Liver (tissue), 9 donors: ENCODE measurements around the gene SLIT3. TPM values are rescaled to one million over a fixed set of nuclear protein-coding genes. Genes with fewer than 3 reads are reported as not detected.

Source experiments
- DNase-seq: peaks from one replicate; pipeline ENCODE4 v3.0.0-alpha.2; 2017; ENCODE audit warnings: low spot score
- H3K27ac ChIP-seq, 2 donors: one replicate each; pipeline ENCODE4 v1.7.0; 2013; ENCODE audit warnings: inconsistent platforms in 2 of 2, low read length in 2 of 2, control low read depth in 1 of 2, low read depth in 1 of 2, mild to moderate bottlenecking in 1 of 2
- H3K27me3 ChIP-seq, 4 donors: one replicate each; pipeline versions ENCODE4 v1.6.1 to v1.7.0; 2013; ENCODE audit warnings: low read length in 3 of 4, inconsistent platforms in 1 of 4, mild to moderate bottlenecking in 1 of 4, moderate library complexity in 1 of 4; ENCODE audit not compliant: control insufficient read depth in 4 of 4, insufficient read depth in 4 of 4
- H3K36me3 ChIP-seq, 4 donors: one replicate each; pipeline versions ENCODE4 v1.6.1 to v1.7.0; 2013; ENCODE audit warnings: low read length in 3 of 4, mild to moderate bottlenecking in 3 of 4, low read depth in 1 of 4, moderate library complexity in 1 of 4; ENCODE audit not compliant: control insufficient read depth in 4 of 4, insufficient read depth in 3 of 4
- H3K4me1 ChIP-seq, 4 donors: one replicate each; pipeline versions ENCODE4 v1.6.1 to v1.7.0; 2013; ENCODE audit warnings: low read length in 3 of 4, mild to moderate bottlenecking in 3 of 4, moderate library complexity in 1 of 4; ENCODE audit not compliant: control insufficient read depth in 4 of 4, insufficient read depth in 4 of 4
- H3K4me3 ChIP-seq, 3 donors: one replicate each; pipeline versions ENCODE4 v1.6.1 to v1.7.0; 2013; ENCODE audit warnings: low read length in 3 of 3, control low read depth in 1 of 3, low read depth in 1 of 3, mild to moderate bottlenecking in 1 of 3
- H3K9ac ChIP-seq, 2 donors: one replicate each; pipeline ENCODE4 v1.7.0; 2013; ENCODE audit warnings: low read length in 2 of 2, mild to moderate bottlenecking in 2 of 2, moderate library complexity in 2 of 2, control low read depth in 1 of 2, low read depth in 1 of 2
- H3K9me3 ChIP-seq, 4 donors: one replicate each; pipeline versions ENCODE4 v1.6.1 to v1.7.0; 2013; ENCODE audit warnings: low read length in 3 of 4; ENCODE audit not compliant: control insufficient read depth in 4 of 4
- CTCF ChIP-seq: fragments of 150-350 bp; IDR thresholded peaks from 2 replicates; pipeline ENCODE4 v1.5.1; 2017; ENCODE audit warnings: improper control_type of control experiment, low read depth, low read length; ENCODE audit not compliant: missing input control
- FOXA1 ChIP-seq: IDR thresholded peaks from 2 replicates; pipeline ENCODE4 v1.6.1; 2016; ENCODE audit warnings: antibody characterized with exemption
- FOXA2 ChIP-seq: IDR thresholded peaks from 2 replicates; pipeline ENCODE4 v1.6.1; 2016; ENCODE audit warnings: antibody characterized with exemption
- GABPA ChIP-seq, 2 donors: IDR thresholded peaks in 1 of 2; conservative IDR thresholded peaks in 1 of 2; 2 replicates each; pipeline ENCODE4 v1.6.1; 2016; ENCODE audit warnings: antibody characterized with exemption in 2 of 2, mild to moderate bottlenecking in 1 of 2, moderate library complexity in 1 of 2
- HNF4G ChIP-seq: IDR thresholded peaks from 2 replicates; pipeline ENCODE4 v1.6.1; 2016; ENCODE audit warnings: antibody characterized with exemption
- JUND ChIP-seq, 2 donors: IDR thresholded peaks; 2 replicates each; pipeline ENCODE4 v1.6.1; 2016; ENCODE audit warnings: antibody characterized with exemption in 2 of 2
- MAX ChIP-seq: IDR thresholded peaks from 2 replicates; pipeline ENCODE4 v1.6.1; 2016; ENCODE audit warnings: antibody characterized with exemption
- NR2F2 ChIP-seq: IDR thresholded peaks from 2 replicates; pipeline ENCODE4 v1.6.1; 2016; ENCODE audit warnings: antibody characterized with exemption
- RAD21 ChIP-seq, 2 donors: IDR thresholded peaks; 2 replicates each; pipeline ENCODE4 v1.6.1; 2016; ENCODE audit warnings: antibody characterized with exemption in 2 of 2, mild to moderate bottlenecking in 2 of 2
- REST ChIP-seq: IDR thresholded peaks from 2 replicates; pipeline ENCODE4 v1.6.1; 2016; ENCODE audit warnings: antibody characterized with exemption, mild to moderate bottlenecking
- YY1 ChIP-seq: IDR thresholded peaks from 2 replicates; pipeline ENCODE4 v1.6.1; 2016; ENCODE audit warnings: antibody characterized with exemption, mild to moderate bottlenecking
- ZBTB33 ChIP-seq: IDR thresholded peaks from 2 replicates; pipeline ENCODE4 v1.6.1; 2016; ENCODE audit warnings: antibody characterized with exemption
- WGBS: extraction: QIAGEN DNeasy Blood & Tissue Kit; methylation state at CpG from one replicate; pipeline ENCODE4 v1.1.7; 2013; 5-methylcytosine and 5-hydroxymethylcytosine counted together
- polyA plus RNA-seq, 2 donors: library from polyadenylated mRNA; stranded (reverse) in 1 of 2; unstranded in 1 of 2; fragments of 200-250 nt in 1 of 2; fragments of >200 nt in 1 of 2; fragmentation: Nextera tagmentation in 1 of 2; extraction: Ambion mirVana in 1 of 2; gene quantifications; one replicate each; pipeline versions ENCODE4 v1.2.1 to v1.2.3, GENCODE V29; 2013 to 2015
- total RNA-seq, 2 donors: library from RNA; depleted of rRNA; stranded (reverse); fragments of >200 nt; gene quantifications; one replicate each; pipeline ENCODE4 v1.2.3, GENCODE V29; 2014
- donor health status: healthy.
- donor health status: healthy.
- donor health status: healthy.
- donor health status: healthy.
- donor health status: healthy.

SLIT3 gene
- total and polyA plus RNA-seq, 4 donors: 0.61 to 1.3 (median 0.91) TPM

GRCh38 chr5:169303119-169303515 is 2.2 kb upstream of the SLIT3 start (continued):
- TF ChIP-seq REST (no peak), JUND (IDR thresholded peaks at IDR 0.05) (no peak)

- Histone ChIP-seq H3K9ac (no peak overlapping the region), H3K27ac (no peak overlapping the region), H3K27me3 (peaks cover 3 to 19% (median 9%) of the 10 kb centered on the region in 4 donors), H3K4me3 (no peak overlapping the region), H3K36me3 (no peaks in the 10 kb centered on the region), H3K9me3 (no peaks in the 10 kb centered on the region), H3K4me1 (peaks cover 0 to 12% (median 5%) of the 10 kb centered on the region in 4 donors)
- peak; percentile 81 for DNase-seq
- 12% methylated on average over 17 of the region's 17 CpGs for WGBS
- peak; percentile 89 for TF ChIP-seq CTCF
- TF ChIP-seq JUND (IDR thresholded peaks at IDR 0.05): no peak
- no peak for TF ChIP-seq FOXA1
- peak; percentile 80 to 85 for TF ChIP-seq RAD21 (IDR thresholded peaks at IDR 0.05)
These were observed 1.7 kb upstream of the SLIT3 start for GRCh38 chr5:169302491-169303118.

- WGBS: 39% methylated on average over 12 of the region's 12 CpGs
- Histone ChIP-seq H3K27ac (no peak overlapping the region), H3K36me3 (no peaks in the 10 kb centered on the region), H3K27me3 (peaks cover 3 to 19% (median 9%) of the 10 kb centered on the region in 4 donors), H3K4me3 (no peak overlapping the region), H3K9me3 (no peaks in the 10 kb centered on the region), H3K9ac (no peak overlapping the region), H3K4me1 (peaks cover 0 to 12% (median 5%) of the 10 kb centered on the region in 4 donors)
- DNase-seq: no peak
- TF ChIP-seq ZBTB33: no peak
- no peak for TF ChIP-seq JUND (IDR thresholded peaks at IDR 0.05)
- no peak for TF ChIP-seq HNF4G
- TF ChIP-seq NR2F2: no peak
- no peak for TF ChIP-seq FOXA2
- no peak for TF ChIP-seq GABPA (IDR thresholded peaks at IDR 0.05 in 1 of 2, conservative IDR thresholded peaks at IDR 0.05 in 1 of 2)
- TF ChIP-seq MAX: no peak
- no peak for TF ChIP-seq FOXA1
- no peak for TF ChIP-seq YY1
- TF ChIP-seq CTCF: no peak
These were observed 1.0 kb upstream of the SLIT3 start for GRCh38 chr5:169301986-169302385.
